ENCODE results near the gene FLOT2. TPM values are rescaled to one million over a fixed set of nuclear protein-coding genes. Genes with fewer than 3 reads are reported as not detected.
"Not testable (repeated sequence)": the region's sequence is repeated elsewhere in the genome, so short reads cannot be mapped to it uniquely, and the experiment has no call there.

FLOT2 gene
- total and polyA plus RNA-seq, 12 donors = 23.8 to 193 (median 69.1) TPM

GRCh38 chr17:28854457-28855335 lies 42.8 kb downstream of the FLOT2 start, which contains the start of gene ERAL1:
Gene ERAL1 (plus strand): TSS chr17:28855016. CDS start chr17:28855035, 19 bp downstream.
- intact Hi-C loops (cut with DNase I) = loop anchor here in 1 of 2 donors (10.0 kb wide), 1 partner anchor 60 kb away; no protein-coding TSS in a partner anchor
- H3K27ac ChIP-seq = peak within 1 kb of the TSS in 3 of 5 donors; percentile 58 to 73 (median 64)
- peak; percentile 82 to 92 (median 86) for DNase-seq
- peaks cover 6 to 9% of the 10 kb centered on the region in 2 donors for H3K4me1 ChIP-seq (replicated peaks in 1 of 2)
- 1% methylated on average over 28 to 42 of the region's 42 CpGs for WGBS, 4 donors
- peak within 1 kb of the TSS in 3 of 4 donors; percentile 68 to 93 (median 69) for H3K4me3 ChIP-seq
- TF ChIP-seq POLR2A (IDR thresholded peaks at IDR 0.05) = peak in 1 of 2 donors; percentile 65
- peak in 1 of 6 experiments; percentile 1 for TF ChIP-seq CTCF (IDR thresholded peaks at IDR 0.05)
- H3K36me3 ChIP-seq (replicated peaks in 1 of 2) = peaks cover 0 to 25% of the 10 kb centered on the region in 2 donors
- H3K27me3 ChIP-seq = no peaks in the 10 kb centered on the region
- no peaks in the 10 kb centered on the region for H3K9me3 ChIP-seq (replicated peaks in 1 of 3)

DNA sequence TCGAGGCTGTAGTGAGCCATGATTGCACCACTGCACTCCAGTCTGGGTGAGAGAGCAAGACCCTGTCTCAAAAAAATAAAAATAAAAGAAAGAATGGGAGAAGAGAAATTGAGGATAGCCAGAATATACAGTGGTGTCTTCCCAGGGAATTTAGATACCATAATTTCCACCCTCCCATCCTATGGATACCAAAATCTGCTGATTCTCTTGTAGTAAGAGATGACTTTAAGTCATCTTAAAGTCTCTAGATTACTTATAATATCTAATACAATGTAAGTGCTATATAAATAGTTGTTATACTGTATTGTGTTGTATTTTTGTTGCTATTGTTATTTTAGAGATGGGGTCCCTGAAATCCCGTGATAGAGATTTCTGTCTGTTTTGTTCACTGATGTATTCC lies 44.2 kb downstream of the FLOT2 start:
- Histone ChIP-seq H3K4me3 (no peak overlapping the region), H3K4me1 (replicated peaks in 1 of 2) (peaks cover 6 to 9% of the 10 kb centered on the region in 2 donors)
- 91 to 100% (median 95%) methylated on average over 2 of the region's 2 CpGs for WGBS, 4 donors

DNA sequence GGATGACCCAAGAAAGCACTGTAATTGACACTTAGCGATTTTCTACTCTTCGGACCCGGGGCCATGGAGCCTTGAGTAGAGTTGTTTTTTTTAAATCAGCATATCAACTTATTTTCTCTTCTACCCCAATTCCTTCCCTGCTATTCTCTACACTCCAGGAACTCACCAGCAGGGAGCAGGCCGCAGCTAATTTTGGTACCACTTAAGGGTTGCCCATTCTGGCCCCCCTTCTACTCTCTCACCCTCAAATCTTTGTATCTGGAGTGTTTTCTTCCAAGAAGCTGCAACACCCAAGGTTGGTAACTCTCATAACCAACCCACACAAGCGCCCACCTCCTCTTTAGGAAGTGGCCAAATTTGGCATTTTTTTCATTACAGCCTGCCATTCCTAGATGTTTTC lies 48.3 kb downstream of the FLOT2 start:
- DNase-seq = no peak
- Histone ChIP-seq H3K36me3 (replicated peaks in 1 of 2) (no peaks in the 10 kb centered on the region), H3K4me1 (replicated peaks in 1 of 2) (no peaks in the 10 kb centered on the region), H3K4me3 (no peak overlapping the region), H3K27ac (no peak overlapping the region), H3K27me3 (no peaks in the 10 kb centered on the region), H3K9me3 (replicated peaks in 1 of 3) (no peaks in the 10 kb centered on the region)
- TF ChIP-seq POLR2A (IDR thresholded peaks at IDR 0.05) (no peak), CTCF (IDR thresholded peaks at IDR 0.05) (no peak)
- intact Hi-C loops (cut with DNase I) = loop anchor here in 1 of 2 donors (10.0 kb wide), 1 partner anchor 94 kb away; no protein-coding TSS in a partner anchor
- 78 to 85% (median 82%) methylated on average over 5 of the region's 5 CpGs for WGBS, 4 donors

More for the DNA sequence above, 44.2 kb downstream of the FLOT2 start:
- Histone ChIP-seq H3K27me3 (no peaks in the 10 kb centered on the region), H3K9me3 (replicated peaks in 1 of 3) (no peaks in the 10 kb centered on the region), H3K27ac (no peak overlapping the region), H3K36me3 (replicated peaks in 1 of 2) (peaks cover 0 to 10% of the 10 kb centered on the region in 2 donors)
- no peak for DNase-seq
- intact Hi-C loops (cut with DNase I) = loop anchor here in 1 of 2 donors (10.0 kb wide), 1 partner anchor 62 kb away; no protein-coding TSS in a partner anchor
- TF ChIP-seq POLR2A (IDR thresholded peaks at IDR 0.05) = no peak
- no peak for TF ChIP-seq CTCF (IDR thresholded peaks at IDR 0.05)

DNA sequence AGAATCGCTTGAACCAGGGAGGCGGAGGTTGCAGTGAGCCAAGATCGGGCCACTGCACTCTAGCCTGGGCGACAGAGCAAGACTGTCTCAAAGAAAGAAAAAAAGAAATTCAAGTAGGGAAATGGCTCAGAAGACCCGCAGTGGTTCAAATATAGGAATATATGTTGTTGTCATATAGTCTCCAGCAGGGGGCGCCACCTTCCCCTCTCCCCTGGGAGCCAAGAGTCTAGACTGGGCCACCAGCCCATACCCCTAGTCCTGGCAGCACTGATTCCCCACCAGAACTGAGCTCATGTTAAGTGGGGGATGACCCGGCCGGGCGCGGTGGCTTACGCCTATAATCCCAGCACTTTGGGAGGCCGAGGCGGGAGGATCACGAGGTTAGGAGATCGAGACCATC lies 48.9 kb downstream of the FLOT2 start:
- TF ChIP-seq CTCF (IDR thresholded peaks at IDR 0.05) = peak in 5 of 6 experiments; percentile 26 to 45 (median 39)
- DNase-seq = peak in 4 of 7 donors; percentile 28 to 60 (median 40)
- H3K27me3 ChIP-seq; H3K27ac ChIP-seq; H3K36me3 ChIP-seq (replicated peaks in 1 of 2); H3K4me1 ChIP-seq (replicated peaks in 1 of 2); H3K4me3 ChIP-seq; H3K9me3 ChIP-seq (replicated peaks in 1 of 3): not testable (repeated sequence)
- 80 to 86% (median 86%) methylated on average over 15 of the region's 15 CpGs for WGBS, 4 donors
- intact Hi-C loops (cut with DNase I) = loop anchor here in 1 of 2 donors (10.0 kb wide), 1 partner anchor 94 kb away; no protein-coding TSS in a partner anchor

DNA sequence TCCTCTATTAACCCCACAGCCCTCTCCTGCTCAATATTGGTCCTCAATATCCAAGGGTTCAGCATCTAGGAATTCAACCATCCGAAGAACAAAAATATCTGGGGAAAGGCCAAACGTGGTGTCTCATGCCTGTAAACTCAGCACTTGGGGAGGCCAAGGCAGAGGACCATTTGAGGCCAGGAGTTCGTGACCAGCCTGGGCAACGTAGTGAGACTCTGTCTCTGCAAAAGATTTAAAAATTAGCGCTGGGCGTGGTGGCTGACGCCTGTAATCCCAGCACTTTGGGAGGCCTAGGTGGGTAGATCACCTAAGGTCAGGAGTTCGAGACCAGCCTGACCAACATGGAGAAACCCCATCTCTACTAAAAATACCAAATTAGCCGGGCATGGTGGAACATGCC lies 50.8 kb downstream of the FLOT2 start:
- not testable (repeated sequence) for H3K27ac ChIP-seq; H3K27me3 ChIP-seq; H3K9me3 ChIP-seq (replicated peaks in 1 of 3); H3K4me1 ChIP-seq (replicated peaks in 1 of 2); DNase-seq; H3K4me3 ChIP-seq; H3K36me3 ChIP-seq (replicated peaks in 1 of 2)
- intact Hi-C loops (cut with DNase I) = loop anchor here in 1 of 2 donors (10.0 kb wide), 1 partner anchor 92 kb away; no protein-coding TSS in a partner anchor
- 89 to 92% (median 90%) methylated on average over 9 of the region's 9 CpGs for WGBS, 4 donors

All from adrenal gland (tissue), 12 donors.